NCI-H345 treated with DMSO at 0.1 percent for 48 hours (cell line): ENCODE measurements around the gene ZNF248.
"Not testable (repeated sequence)": the region's sequence is repeated elsewhere in the genome, so short reads cannot be mapped to it uniquely, and the experiment has no call there.

Experiments used
- DNase-seq: peaks from one replicate; lab custom pipeline; 2025; ENCODE audit not compliant: unreplicated experiment; lab: John Stamatoyannopoulos, UW

ZNF248 gene

DNA sequence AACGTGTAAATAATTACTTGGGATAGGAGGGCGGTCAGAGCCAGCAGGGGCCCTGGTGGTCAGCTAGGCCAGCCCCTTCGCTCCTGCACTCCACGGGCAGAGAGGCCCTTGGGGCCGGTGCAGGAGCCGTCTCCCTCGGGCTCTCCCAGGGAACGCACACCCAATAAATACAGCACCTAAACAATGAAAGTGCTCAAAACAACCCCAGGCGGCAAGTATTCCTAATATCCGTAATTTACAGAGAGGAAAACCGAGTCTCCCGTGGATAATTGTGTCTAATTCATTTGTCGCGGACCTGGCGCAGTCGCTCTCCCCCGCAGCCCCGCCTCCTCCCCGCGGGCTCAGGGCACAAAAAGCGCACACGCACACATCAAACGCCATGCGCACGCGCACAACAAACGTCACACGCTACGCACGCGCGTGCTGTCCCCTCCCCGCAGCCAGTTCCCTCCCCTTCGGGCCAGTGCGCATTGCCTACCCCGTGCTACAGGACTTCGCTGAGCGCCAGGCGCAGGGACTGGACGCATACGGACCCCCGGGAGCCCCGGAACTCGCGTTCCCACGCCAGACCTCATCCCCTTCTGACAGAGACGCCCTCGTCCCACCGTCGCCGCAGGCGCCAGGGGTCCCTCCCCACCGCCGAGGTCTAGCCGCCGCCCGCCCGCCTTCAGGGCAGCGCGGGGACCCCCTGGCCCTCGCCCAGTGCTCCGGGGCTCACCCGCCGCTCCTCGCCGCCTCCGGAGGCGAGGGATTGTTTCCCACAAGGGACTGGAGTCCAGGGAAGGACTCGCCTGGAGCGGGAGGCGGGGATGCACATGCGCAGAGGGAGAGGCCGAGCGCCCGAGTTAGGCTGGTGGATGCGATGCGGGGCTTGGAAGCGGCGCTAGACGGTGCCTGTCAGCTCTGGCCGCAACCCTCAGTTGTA lies at the start of gene ZNF248:
TSS of gene ZNF248 (minus strand) at position 324 of the 925 bp plus-strand sequence. CDS start 1,300 bp downstream, outside the sequence.
- peak; percentile 76 for DNase-seq

DNA sequence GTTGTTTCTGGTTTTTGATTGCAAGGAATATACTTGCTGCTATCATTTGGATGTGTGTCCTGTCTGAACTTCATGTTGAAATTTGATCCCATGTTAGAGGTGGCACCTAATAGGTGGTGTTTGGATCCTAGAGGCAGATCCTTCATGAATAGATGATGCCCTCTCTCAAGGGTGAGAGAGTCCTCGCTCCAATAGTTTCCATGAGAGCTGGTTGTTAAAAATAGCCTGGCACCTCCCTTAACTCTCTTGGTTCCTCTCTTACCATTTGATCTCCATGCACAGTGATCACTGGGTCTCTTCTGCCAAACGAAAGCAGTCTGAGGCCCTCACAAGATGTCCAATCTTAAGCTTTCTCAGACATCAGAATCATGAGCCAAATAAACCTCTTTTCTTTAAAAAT lies 49.0 kb upstream of the ZNF248 start:
- DNase-seq = no peak

DNA sequence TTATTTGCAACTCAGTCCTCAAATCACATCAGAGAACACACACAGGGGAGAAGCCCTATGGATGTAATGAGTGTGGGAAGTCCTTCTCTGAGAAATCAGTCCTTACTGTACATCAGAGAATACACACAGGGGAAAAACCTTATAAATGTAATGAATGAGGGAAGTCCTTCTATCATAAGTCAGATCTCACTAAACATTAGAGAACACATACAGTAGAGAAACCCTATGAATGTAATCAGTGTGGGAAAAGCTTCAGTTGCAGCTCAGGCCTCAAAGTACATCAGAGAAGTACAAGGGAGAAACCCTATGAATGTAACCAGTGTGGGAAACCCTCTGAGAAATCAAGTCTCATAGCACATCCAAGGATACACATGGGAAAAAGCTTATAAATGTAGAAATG lies 39.0 kb upstream of the ZNF248 start:
- DNase-seq = no peak

DNA sequence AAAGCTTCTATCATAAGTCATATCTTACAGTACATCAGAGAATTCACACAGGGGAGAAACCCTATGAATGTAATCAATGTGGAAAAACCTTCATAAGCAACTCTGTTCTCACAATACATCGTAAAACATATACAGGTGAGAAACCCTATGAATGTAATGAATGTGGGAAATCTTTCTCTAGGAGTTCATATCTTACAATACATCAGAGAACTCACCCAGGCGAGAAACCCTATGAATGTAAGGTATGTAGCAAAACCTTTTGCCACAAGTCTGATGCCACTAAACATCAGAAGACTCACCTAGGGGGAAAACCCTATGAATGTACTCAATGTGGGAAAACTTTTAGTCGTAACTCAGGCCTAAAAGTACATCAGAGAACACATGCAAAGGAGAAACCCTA lies 38.3 kb upstream of the ZNF248 start:
- no peak for DNase-seq

DNA sequence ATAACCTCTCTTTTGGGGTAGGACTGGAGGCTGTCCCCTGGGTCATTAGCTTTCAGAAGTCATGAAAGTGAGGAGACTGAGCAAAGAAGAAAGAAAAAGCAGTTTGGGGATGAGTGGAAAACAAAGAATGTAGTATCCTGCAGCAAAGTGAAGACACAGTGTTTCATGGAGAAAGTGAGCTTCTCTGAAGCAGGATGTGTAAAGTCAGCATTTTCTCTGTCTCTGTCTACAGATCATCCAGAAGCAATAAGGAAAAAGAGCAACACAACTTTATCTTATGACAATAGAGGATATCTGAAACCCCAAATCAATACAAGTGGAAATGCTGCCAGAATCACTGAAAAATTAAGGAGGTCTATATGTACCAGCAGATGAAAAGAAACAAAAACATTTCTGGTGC lies 28.4 kb upstream of the ZNF248 start:
- no peak for DNase-seq

DNA sequence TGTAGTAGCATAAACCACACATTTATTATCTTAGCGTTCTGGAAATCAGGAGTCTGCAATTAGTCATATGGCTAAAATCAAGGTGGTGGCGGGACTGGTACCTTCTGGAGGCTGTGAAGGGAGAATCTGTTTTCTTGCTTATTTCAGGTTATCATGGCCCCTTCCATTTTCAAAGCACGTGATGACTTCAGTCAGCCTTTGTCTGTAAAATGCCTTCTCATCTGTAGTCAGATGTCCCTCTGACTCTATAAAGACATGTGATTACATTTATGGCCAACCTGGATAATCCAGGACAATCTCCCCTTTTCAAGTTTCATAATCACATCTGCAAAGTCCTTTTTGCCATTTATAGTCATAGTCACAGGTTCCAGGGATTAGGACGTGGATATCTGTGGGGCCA lies 15.5 kb upstream of the ZNF248 start:
- no peak for DNase-seq

DNA sequence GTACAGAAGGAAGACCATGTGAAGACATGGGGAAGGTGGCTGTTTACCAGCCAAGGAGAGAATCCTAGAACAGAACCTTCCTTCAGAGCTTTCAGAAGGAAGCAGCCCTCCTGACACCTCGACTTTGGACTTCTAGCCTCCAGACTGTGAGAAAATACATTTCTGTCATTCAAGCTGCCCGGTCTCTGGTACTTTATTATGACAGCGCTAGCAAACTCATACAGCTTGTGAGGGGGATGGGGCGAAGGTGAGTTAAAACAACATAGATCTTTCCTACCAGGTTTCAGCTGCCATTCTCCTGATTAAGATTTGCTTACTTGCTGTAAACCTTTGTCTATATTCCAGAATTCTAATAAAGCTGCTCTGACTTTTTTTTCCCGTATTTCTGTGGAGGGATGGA lies 14.9 kb upstream of the ZNF248 start:
- DNase-seq = no peak

DNA sequence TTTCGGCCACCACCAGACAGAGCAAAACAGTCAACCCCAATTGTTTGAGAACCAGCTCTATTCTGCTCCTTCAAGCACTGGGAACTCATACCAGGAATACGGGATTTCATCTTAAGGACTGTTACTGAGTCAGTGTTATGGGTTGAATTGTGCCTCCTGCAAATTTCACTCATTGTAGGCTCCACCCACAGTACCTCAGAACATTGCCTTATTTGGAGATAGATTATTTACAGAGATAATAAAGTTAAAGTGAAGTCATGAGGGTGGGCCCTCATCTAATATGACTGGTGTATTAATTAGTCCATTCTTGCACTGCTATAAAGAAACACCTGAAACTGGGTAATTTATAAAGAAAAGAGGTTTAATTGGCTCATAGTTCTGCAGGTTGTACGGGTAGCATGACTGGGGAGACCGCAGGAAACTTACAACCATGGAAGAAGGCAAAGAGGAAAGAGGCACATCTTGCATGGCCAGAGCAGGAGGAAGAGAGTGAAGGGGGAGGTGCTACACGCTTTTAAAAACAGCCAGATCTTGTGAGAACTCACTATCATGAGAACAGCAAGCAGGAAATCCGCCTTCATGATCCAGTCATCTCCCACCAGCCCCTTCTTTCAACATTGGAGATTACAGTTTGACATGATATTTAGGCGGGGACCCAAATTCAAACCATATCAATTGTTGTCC lies 14.3 kb upstream of the ZNF248 start:
- no peak for DNase-seq

DNA sequence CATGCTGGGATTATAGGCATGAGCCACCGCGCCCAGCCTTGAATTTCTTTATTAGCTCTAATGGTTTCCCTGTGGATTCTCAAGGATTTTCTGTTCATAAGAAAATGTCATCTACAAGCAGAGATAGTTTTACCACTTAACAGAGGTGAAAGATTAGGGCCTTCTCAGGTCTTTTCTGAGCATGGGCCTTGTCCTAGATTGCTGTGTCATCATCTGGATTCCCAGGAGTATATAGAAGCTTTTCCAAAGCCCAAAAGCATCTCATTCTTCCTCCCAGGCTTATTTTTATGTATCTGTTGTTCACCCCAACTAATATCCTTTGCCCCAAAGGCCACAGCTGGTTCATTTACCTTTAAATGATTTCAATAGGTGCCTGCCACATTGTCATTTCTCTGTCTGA lies 13.7 kb upstream of the ZNF248 start:
- DNase-seq = no peak

DNA sequence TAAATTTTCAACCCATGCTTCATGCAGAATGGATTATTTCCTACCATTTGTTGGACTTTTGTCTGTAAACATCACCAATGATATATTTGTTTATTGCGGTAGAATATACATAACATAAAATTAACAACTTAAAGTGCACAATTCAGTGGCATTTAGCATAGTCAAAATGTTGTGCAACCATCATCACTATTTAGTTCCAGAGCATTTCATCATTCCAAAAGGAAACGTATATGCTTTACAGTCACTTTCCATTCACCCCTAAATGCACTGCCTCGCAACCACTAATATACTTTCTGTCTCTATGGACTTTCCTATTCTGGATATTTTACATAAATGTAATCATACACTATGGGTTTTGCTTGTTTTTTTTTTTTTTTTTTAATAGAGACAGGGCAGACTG lies 11.4 kb upstream of the ZNF248 start:
- no peak for DNase-seq

DNA sequence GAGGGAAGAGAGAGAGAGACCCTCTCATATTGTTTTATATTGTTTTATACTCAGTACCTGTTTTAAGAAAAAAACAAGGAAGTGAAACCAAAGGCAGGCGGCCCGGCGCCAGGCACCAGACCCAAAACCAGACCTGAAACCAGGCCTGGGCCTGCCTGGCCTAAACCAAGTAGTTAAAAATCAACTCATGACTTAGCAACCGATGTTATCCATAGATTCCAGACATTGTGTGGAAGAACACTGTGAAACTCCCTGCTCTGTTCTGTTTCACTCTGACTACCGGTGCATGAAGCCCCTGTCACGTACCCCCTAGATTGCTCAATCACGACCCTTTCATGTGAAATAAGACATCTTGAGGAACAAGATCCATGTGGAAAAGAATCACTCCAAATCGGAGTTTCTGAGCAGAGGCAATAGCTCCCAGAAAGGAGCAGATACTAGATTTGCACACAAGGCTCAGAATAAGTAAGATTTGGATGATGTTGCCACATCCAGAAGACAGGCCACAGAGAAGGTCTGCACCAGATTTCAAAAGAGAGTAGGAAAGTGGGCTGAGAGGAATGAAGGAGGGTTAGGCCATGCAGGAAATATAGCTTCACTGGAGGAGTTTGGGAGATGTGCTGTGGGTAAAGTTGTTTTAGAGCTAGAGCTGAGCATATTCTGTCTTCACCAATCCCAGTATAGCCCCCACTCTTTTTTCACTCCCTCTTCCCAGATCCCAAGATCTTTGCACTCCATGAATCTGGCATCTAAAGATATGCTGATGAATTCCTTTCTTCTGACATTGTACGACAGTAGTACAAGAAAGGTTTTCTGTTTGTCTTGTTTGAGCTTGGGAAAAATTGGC lies 8.8 kb upstream of the ZNF248 start:
- no peak for DNase-seq

DNA sequence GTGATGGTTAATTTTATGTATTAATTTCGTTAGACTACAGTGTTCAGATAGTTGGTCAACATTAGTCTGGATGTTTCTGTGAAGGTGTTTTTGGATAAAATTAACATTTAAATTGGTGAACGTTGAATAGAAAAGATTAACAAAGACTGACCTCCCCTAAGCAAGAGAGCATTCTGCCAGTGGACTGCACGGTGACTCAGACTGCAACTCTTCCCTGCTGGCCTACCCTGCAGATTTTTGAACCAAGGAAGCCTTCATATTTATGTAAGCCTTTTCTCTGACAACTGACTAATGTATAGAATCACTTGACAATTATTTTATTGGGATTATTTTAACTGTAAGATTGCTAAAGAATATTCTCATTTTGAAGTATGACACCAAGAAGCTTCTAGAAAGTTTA lies 7.9 kb upstream of the ZNF248 start:
- no peak for DNase-seq

DNA sequence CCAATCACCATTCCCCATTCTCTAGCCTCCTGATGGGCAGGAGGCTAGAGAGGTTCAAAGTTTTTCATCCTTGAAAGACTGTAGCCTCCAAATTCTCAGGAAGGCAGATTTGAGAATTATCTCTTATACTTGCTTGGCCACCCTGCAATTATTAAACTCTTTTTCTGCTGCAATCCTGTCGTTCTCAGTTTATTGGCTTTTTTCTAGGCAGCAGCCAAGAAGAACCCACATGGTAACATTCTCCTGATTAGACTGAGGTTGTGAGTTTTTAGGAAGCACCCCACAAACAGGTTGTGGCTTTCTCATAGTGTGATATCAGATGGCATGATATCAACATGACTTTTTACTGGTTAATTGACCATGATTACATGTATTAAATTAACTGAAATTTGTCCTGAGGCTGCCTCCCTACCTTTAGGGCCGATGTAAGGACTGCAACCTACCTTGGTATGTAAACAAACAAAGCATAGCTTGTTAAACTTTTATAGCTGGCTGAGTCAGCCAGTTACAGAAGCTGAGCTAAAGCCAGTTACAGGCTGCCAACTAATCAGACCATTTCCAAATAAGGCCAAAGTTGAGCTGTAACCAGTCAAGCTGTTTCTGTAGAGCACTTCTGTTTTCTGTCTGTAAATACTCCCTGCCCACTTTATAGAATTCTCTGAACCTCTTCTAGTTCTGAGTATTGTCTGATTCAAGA lies 3.2 kb upstream of the ZNF248 start:
- DNase-seq = no peak

DNA sequence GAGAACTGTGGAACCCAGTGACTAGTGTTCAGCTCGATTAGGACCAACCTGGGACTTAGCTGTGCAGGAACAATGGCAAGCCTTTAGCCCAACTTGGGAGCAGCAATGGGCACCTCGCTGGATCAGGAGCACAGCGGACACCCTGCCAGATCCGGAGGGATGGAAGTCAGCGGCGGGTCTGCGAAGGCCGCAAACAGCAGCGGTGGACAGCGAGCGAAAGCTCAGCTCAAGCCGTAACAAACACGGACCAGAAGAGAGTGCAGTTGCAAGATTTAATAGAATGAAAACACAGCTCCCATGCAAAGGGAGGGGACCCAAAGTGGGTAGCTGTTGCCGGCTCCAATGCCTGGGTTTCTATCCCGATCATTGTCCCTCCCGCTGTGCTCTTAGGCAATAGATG lies 1.9 kb upstream of the ZNF248 start:
- DNase-seq = not testable (repeated sequence)

DNA sequence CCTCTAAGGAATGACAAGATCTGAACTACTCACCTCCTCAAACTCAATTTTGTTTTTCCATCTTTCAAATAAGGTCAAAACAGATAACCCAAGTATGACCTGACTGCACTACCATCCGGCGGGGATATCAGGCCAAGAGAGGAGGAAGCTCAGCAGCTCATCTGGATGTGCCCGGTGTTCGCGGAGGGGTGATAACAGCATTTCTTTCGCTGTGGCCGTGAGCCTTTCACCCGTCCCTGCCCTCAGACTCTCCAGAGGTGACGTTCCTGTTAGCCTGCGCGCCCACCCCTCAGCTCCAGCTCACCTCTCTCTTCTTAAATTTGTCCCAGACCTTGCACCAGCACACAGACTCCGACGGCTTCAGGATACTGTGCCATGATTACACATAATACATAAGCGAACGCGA lies 526 bp downstream of the ZNF248 start:
- peak; percentile 1 for DNase-seq

DNA sequence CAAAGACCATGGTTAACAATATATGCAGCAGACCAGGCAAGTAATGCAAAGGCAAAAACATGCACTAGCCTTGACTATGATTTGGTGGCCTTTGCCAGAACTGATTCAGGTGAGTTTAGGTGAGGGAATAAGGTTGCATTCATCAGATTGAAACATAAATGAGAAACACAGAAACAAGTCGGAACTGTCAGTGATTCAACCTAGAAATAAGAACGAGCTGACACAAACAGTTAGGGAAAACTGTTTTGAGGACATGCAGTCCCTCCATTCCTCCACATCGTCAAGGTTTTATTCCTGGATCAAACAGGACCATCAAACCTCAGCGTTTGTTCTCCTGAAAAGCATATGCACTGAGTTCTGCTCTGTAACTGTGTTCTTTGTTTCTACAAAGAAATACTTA lies 1.8 kb downstream of the ZNF248 start:
- DNase-seq = no peak

DNA sequence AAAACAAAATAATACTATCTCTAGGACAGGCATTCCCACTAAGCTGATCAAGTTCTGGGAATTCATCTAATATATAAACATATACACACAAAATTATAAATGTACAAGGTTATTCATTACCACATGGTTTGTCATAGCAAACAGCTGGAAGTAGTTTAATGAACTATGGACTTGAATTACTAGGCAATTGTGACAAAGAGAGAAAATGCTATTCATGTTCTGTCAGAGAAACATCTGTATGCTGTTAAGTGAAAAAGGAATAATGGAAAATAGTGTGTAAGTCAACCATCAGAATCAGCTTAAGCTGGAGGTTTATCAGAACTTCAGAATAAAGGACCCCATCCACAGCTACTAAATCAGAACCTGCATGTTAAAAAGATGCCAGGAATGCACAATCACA lies 2.8 kb downstream of the ZNF248 start:
- DNase-seq = no peak

DNA sequence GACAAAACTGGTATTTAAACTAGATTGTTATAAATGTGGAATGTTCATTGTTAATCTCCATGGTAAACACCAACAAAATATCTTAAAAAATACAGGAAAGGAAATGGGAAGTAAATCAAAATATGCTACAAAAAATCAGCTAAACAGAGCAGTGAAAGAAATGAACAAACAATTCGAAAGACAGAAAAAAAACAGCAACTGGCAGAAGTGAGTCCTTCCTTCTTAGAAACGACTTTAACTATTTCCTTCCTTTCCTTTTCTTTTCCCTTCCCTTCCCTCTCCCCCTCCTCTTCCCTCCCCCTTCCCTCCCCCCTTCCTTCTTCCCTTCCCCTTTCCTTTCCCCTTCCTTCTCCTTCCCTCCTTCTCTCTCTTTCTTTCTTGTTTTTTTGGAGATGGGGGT lies 12.8 kb downstream of the ZNF248 start:
- no peak for DNase-seq

DNA sequence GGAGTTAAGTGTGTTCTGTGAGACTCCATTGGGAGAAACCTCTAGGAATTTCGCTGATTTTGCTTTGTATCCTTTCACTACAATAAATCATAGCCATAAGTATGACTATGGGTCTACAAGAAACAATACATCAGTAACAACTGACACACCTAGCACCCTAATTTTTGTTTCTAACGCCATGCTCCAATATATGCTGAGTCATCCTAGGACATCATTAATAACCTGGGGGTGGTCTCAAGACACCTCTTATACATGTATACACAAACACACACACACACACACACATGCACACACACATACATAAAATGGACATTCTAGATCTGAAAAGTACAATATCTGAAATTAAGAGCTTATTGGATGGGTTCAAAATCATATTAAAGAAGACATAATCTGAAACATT lies 18.2 kb downstream of the ZNF248 start:
- no peak for DNase-seq

DNA sequence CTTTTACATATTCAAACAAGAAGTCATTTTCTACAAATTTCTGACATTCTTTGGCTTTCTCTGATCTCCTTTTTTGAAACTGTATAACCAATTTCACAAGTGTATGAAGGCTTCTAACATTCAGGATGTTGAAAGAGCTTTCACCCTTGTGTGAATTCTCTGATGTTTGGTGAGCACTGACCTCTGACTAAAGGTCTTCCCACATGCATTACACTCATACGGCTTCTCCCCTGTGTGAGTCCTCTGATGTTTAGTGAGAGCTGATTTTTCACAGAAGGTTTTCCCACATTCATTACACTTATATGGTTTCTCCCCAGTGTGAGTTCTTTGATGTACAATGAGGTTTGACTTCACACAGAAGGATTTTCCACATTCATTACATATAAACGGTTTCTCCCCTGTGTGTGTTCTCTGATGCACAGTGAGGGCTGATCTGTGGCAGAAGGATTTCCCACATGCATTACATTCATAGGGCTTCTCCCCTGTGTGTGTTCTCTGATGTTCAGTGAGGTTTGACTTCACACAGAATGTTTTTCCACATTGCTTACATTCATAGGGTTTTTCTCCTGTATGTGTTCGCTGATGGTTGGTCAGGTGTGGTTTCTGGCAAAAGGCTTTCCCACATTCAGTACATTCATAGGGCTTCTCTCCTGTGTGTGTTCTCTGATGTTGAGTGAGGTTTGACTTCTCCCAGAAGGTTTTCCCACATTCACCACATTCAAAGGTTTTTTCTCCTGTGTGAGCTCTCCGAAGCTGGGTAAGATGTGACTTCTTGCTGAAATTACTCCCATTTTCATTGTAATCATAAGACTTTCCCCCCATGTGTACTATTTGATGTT lies 25.7 kb downstream of the ZNF248 start:
- DNase-seq = no peak
